ENCODE measurements around the gene TAAR5.

TAAR5 gene

DNA sequence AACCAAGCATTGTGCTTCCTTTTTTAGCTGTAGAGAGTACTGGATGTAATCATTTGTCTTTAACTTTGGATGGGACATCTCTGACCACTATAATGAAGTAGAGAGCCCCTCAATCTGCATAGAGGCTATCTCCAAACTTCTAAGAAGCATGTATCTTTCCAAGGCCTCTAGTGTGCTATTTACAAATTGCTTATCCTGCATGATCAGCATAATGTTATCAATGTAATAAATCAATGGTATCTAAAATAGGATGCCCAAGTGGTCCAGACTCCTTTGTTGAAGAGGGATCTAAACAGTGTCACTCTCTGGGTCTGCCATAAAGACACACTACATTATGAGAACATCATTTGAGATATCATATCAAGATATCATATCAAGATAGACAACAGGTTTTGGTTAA is 44.7 kb downstream of the TAAR5 start:
- TF ChIP-seq, protein P1, sequence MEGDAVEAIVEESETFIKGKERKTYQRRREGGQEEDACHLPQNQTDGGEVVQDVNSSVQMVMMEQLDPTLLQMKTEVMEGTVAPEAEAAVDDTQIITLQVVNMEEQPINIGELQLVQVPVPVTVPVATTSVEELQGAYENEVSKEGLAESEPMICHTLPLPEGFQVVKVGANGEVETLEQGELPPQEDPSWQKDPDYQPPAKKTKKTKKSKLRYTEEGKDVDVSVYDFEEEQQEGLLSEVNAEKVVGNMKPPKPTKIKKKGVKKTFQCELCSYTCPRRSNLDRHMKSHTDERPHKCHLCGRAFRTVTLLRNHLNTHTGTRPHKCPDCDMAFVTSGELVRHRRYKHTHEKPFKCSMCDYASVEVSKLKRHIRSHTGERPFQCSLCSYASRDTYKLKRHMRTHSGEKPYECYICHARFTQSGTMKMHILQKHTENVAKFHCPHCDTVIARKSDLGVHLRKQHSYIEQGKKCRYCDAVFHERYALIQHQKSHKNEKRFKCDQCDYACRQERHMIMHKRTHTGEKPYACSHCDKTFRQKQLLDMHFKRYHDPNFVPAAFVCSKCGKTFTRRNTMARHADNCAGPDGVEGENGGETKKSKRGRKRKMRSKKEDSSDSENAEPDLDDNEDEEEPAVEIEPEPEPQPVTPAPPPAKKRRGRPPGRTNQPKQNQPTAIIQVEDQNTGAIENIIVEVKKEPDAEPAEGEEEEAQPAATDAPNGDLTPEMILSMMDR (IDR thresholded peaks at IDR 0.05): no peak
- no peak for TF ChIP-seq ZFX (IDR thresholded peaks at IDR 0.05; ENCODE audit: borderline replicate concordance)
- no peak overlapping the region for H3K27ac ChIP-seq

All from 22Rv1 (cell line).